ENCODE measurements around the gene DUSP5.

DUSP5 gene

GRCh38 chr10:110483633-110484032, 14.1 kb upstream of the DUSP5 start:
- DNase-seq = no peak

GRCh38 chr10:110485541-110485940, 12.2 kb upstream of the DUSP5 start:
- DNase-seq = no peak

- no peak for DNase-seq
These were observed 10.9 kb upstream of the DUSP5 start for GRCh38 chr10:110486680-110487410.

- DNase-seq = no peak
These were observed 10.0 kb upstream of the DUSP5 start for GRCh38 chr10:110487411-110488331.

GRCh38 chr10:110488332-110488681, 9.4 kb upstream of the DUSP5 start:
- DNase-seq = no peak

GRCh38 chr10:110488940-110489339, 8.8 kb upstream of the DUSP5 start:
- no peak for DNase-seq

- DNase-seq = no peak
These were observed 7.1 kb upstream of the DUSP5 start for GRCh38 chr10:110490640-110491039.

- DNase-seq = no peak
These were observed 6.4 kb upstream of the DUSP5 start for GRCh38 chr10:110491346-110491745.

- no peak for DNase-seq
These were observed 5.5 kb upstream of the DUSP5 start for GRCh38 chr10:110492069-110492822.

- no peak for DNase-seq
These were observed 3.8 kb upstream of the DUSP5 start for GRCh38 chr10:110493832-110494426.

GRCh38 chr10:110494532-110494931, 3.2 kb upstream of the DUSP5 start:
- no peak for DNase-seq

GRCh38 chr10:110495731-110496552, 1.8 kb upstream of the DUSP5 start:
- DNase-seq = no peak

GRCh38 chr10:110496553-110497437, 912 bp upstream of the DUSP5 start:
- no peak for DNase-seq

GRCh38 chr10:110498087-110498981, 627 bp downstream of the DUSP5 start:
- DNase-seq = no peak

- DNase-seq = no peak
These were observed 1.5 kb downstream of the DUSP5 start for GRCh38 chr10:110498982-110499795.

- DNase-seq = no peak
These were observed 2.2 kb downstream of the DUSP5 start for GRCh38 chr10:110499796-110500514.

- no peak for DNase-seq
These were observed 2.8 kb downstream of the DUSP5 start for GRCh38 chr10:110500515-110500905.
